PFSK-1 (cell line): ENCODE results near the gene MEPE.

ENCODE experiments used
- FOXP2 ChIP-seq: optimal IDR thresholded peaks from 2 replicates; pipeline ENCODE3; 2011; ENCODE audit warnings: borderline replicate concordance, control low read depth, inconsistent platforms; ENCODE audit not compliant: insufficient read depth; ENCODE audit errors: extremely low read length, extremely low read depth
- POLR2AphosphoS5 ChIP-seq: IDR thresholded peaks from 2 replicates; pipeline ENCODE4 v1.6.1; 2012; ENCODE audit warnings: low read depth, mild to moderate bottlenecking, control low read depth, low read length, moderate library complexity
- SIN3A ChIP-seq: IDR thresholded peaks from 2 replicates; pipeline ENCODE4 v1.6.1; 2012; ENCODE audit warnings: mild to moderate bottlenecking, low read length, moderate library complexity, borderline replicate concordance; ENCODE audit not compliant: insufficient read depth
- TAF1 ChIP-seq: IDR thresholded peaks from 2 replicates; pipeline ENCODE4 v1.6.1; 2012; ENCODE audit warnings: low read length, control low read depth, borderline replicate concordance; ENCODE audit not compliant: insufficient read depth
- TF ChIP-seq, protein P1 (sequence below), 2 experiments: IDR thresholded peaks; 2 replicates each; pipeline versions ENCODE4 v1.6.1 to v1.8.0; 2011 to 2012; ENCODE audit warnings: low read depth in 2 of 2, low read length in 2 of 2, control low read depth in 1 of 2, inconsistent platforms in 1 of 2, mild to moderate bottlenecking in 1 of 2, moderate library complexity in 1 of 2; ENCODE audit not compliant: insufficient read depth in 1 of 2

MEPE gene

DNA sequence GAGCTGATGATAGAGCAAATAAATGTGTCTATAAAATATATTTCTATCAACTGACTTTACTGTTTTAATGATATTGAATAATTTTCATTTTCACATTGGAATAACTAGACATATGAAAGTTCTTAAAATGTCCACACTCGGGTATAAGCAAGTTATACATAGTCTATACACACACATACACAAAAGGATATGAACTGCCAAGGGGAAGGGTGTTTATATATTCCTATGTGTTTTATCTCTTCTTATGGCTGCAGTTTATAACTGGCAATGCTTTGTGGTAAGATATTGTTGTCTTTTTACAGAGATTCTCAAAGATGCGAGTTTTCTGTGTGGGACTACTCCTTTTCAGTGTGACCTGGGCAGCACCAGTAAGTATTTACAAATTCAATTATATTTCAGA, 1.6 kb downstream of the MEPE start:
- TF ChIP-seq FOXP2 (no peak), SIN3A (no peak), POLR2AphosphoS5 (no peak), TAF1 (no peak)
- TF ChIP-seq, protein P1, sequence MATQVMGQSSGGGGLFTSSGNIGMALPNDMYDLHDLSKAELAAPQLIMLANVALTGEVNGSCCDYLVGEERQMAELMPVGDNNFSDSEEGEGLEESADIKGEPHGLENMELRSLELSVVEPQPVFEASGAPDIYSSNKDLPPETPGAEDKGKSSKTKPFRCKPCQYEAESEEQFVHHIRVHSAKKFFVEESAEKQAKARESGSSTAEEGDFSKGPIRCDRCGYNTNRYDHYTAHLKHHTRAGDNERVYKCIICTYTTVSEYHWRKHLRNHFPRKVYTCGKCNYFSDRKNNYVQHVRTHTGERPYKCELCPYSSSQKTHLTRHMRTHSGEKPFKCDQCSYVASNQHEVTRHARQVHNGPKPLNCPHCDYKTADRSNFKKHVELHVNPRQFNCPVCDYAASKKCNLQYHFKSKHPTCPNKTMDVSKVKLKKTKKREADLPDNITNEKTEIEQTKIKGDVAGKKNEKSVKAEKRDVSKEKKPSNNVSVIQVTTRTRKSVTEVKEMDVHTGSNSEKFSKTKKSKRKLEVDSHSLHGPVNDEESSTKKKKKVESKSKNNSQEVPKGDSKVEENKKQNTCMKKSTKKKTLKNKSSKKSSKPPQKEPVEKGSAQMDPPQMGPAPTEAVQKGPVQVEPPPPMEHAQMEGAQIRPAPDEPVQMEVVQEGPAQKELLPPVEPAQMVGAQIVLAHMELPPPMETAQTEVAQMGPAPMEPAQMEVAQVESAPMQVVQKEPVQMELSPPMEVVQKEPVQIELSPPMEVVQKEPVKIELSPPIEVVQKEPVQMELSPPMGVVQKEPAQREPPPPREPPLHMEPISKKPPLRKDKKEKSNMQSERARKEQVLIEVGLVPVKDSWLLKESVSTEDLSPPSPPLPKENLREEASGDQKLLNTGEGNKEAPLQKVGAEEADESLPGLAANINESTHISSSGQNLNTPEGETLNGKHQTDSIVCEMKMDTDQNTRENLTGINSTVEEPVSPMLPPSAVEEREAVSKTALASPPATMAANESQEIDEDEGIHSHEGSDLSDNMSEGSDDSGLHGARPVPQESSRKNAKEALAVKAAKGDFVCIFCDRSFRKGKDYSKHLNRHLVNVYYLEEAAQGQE (IDR thresholded peaks at IDR 0.05; ENCODE audit: insufficient read depth in 1 of 2, low read depth in 2 of 2, low read length in 2 of 2), result no peak

DNA sequence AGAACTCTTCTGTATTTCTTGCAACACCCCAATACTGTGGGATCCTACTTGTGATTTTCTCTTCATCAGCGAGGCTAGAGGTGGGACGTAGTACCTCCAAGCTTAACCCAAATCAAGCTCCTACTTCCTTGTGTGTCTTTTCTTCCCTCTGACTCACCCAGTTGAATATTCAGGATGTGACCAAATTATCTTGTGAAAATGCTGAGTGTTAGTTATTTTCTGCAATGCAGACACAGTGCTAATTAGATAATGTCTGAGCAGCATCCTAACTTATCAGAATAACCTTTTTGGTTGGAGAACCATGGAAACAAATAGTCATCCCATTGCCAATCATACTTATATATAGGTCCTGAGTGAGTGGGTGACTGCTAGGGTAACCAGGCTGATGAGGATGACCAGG, 2.4 kb downstream of the MEPE start:
- TF ChIP-seq FOXP2 (no peak), TAF1 (no peak), SIN3A (no peak; the same call in 1 of the 2 replicates), POLR2AphosphoS5 (no peak)
- TF ChIP-seq, protein P1 (IDR thresholded peaks at IDR 0.05; ENCODE audit: insufficient read depth in 1 of 2, low read depth in 2 of 2, low read length in 2 of 2), result no peak

- no peak for TF ChIP-seq SIN3A
- TF ChIP-seq POLR2AphosphoS5, result no peak
- TF ChIP-seq, protein P1 (IDR thresholded peaks at IDR 0.05; ENCODE audit: insufficient read depth in 1 of 2, low read depth in 2 of 2, low read length in 2 of 2), result no peak
- no peak for TF ChIP-seq FOXP2
- TF ChIP-seq TAF1, result no peak
Measured at GRCh38 chr4:87835743-87836142, 3.0 kb downstream of the MEPE start.

GRCh38 chr4:87838205-87838604, 5.4 kb downstream of the MEPE start:
- no peak for TF ChIP-seq POLR2AphosphoS5
- TF ChIP-seq TAF1, result no peak
- TF ChIP-seq FOXP2, result no peak
- TF ChIP-seq, protein P1 (IDR thresholded peaks at IDR 0.05; ENCODE audit: insufficient read depth in 1 of 2, low read depth in 2 of 2, low read length in 2 of 2), result no peak
- TF ChIP-seq SIN3A, result no peak
